Measurements from ENCODE around the gene OVCH2. TPM values are rescaled to one million over a fixed set of nuclear protein-coding genes. Genes with fewer than 3 reads are reported as not detected.

The OVCH2 gene
- total and polyA plus RNA-seq, 10 of the 15 experiments (the other 5 are each of a cell fraction or from before 2014, with no cell fraction given), result not detected

- TF ChIP-seq EP300 (IDR thresholded peaks at IDR 0.05; ENCODE audit: borderline replicate concordance in 1 of 2, control insufficient read depth in 1 of 2, low read depth in 2 of 2, low read length in 2 of 2), result no peak
- no peak for TF ChIP-seq CREB1 (IDR thresholded peaks at IDR 0.05; ENCODE audit: low read depth)
- TF ChIP-seq CEBPB (IDR thresholded peaks at IDR 0.05; ENCODE audit: borderline replicate concordance in 1 of 2, low read depth in 2 of 2, low read length in 2 of 2), result no peak
These were observed 48.8 kb downstream of the OVCH2 start (continued) for GRCh38 chr11:7657306-7658025.

GRCh38 chr11:7656704-7657103, 49.6 kb downstream of the OVCH2 start:
- peaks cover 19 to 41% of the 10 kb centered on the region in 2 experiments for H3K36me3 ChIP-seq (ENCODE audit: control insufficient read depth in 2 of 2, insufficient read depth in 2 of 2, low read length in 1 of 2)
- H3K9me3 ChIP-seq (replicated peaks; ENCODE audit: control insufficient read depth, insufficient read depth, low read length), result no peaks in the 10 kb centered on the region; the same call in 2 of the 3 replicates
- FAIRE-seq (no peak), DNase-seq (ENCODE audit: low read depth, low spot score) (no peak), ATAC-seq (no peak)
- no peak overlapping the region for H3K27ac ChIP-seq (ENCODE audit: control insufficient read depth, insufficient read depth)
- H3K27me3 ChIP-seq (replicated peaks in 1 of 2; ENCODE audit: control insufficient read depth in 2 of 2, insufficient read depth in 2 of 2, low read length in 1 of 2), result no peaks in the 10 kb centered on the region
- H3K4me1 ChIP-seq (ENCODE audit: control insufficient read depth, insufficient read depth, low read length), result no peaks in the 10 kb centered on the region
- in situ Hi-C loops (cut with MboI), result no loop called here
- no peaks in the 10 kb centered on the region for H4K20me1 ChIP-seq (ENCODE audit: control insufficient read depth, insufficient read depth)
- H2AFZ ChIP-seq (ENCODE audit: control insufficient read depth, low read depth, low read length), result no peak overlapping the region
- H3K4me3 ChIP-seq, result no peak overlapping the region
- 91% methylated on average over 11 of the region's 11 CpGs for WGBS (ENCODE audit: insufficient coverage, insufficient replicate concordance, low lambda C conversion rate, missing lambda C conversion rate)
- ChIA-PET SMC1A (ENCODE audit: uncharacterized antibody, unreplicated experiment) (interaction anchor here (0.7 to 1.8 kb wide), 9 partner anchors 31 to 559 kb away, joined by 3 to 9 read pairs (median 5); partner anchors contain the start of gene PPFIBP2), RAD21 (ENCODE audit: unreplicated experiment) (interaction anchor here (0.7 to 2.0 kb wide), 7 partner anchors 29 to 304 kb away, joined by 3 to 11 read pairs (median 5); partner anchors contain the start of gene PPFIBP2), CTCF (interaction anchor here (0.7 to 2.7 kb wide), 21 partner anchors 8 to 559 kb away, joined by 3 to 16 read pairs (median 4); partner anchors contain the start of gene PPFIBP2), POLR2A (interaction anchor here (1.4 kb wide), 1 partner anchor 142 kb away, joined by 3 read pairs; no protein-coding TSS in a partner anchor)
- intact Hi-C loops (cut with micrococcal nuclease; ENCODE audit: unreplicated experiment), result no loop called here
- no peaks in the 10 kb centered on the region for H3K79me2 ChIP-seq (ENCODE audit: control insufficient read depth, insufficient read depth, low read length)
- H3K4me2 ChIP-seq (ENCODE audit: control insufficient read depth, insufficient read depth), result no peak overlapping the region
- H3K9ac ChIP-seq (ENCODE audit: control insufficient read depth, insufficient read depth, low read length), result no peak overlapping the region
- no TSS peak for BruUV-seq (replicated peaks)
- TF ChIP-seq TCF7 (IDR thresholded peaks at IDR 0.05; ENCODE audit: borderline replicate concordance), result no peak
- TF ChIP-seq EZH2 (IDR thresholded peaks at IDR 0.05; ENCODE audit: borderline replicate concordance, control insufficient read depth, low read depth, low read length), result no peak
- no peak for TF ChIP-seq KDM1A (IDR thresholded peaks at IDR 0.05; ENCODE audit: borderline replicate concordance)
- no peak for TF ChIP-seq BRCA1 (IDR thresholded peaks at IDR 0.05; ENCODE audit: low read depth, low read length)
- TF ChIP-seq CUX1 (IDR thresholded peaks at IDR 0.05; ENCODE audit: insufficient replicate concordance, low read depth, low read length), result no peak
- TF ChIP-seq E4F1 (IDR thresholded peaks at IDR 0.05; ENCODE audit: borderline replicate concordance, partially characterized antibody), result no peak
- TF ChIP-seq RUNX3 (IDR thresholded peaks at IDR 0.05; ENCODE audit: low read length), result no peak
- TF ChIP-seq ESRRA (IDR thresholded peaks at IDR 0.05; ENCODE audit: low read length), result no peak
- TF ChIP-seq BACH1 (IDR thresholded peaks at IDR 0.05; ENCODE audit: borderline replicate concordance), result no peak
- no peak for TF ChIP-seq SMAD1 (IDR thresholded peaks at IDR 0.05; ENCODE audit: low read depth, partially characterized antibody)
